Adipocyte (in vitro differentiated cells): ENCODE results near the gene PPT1.

Source experiments
- DNase-seq: peaks from one replicate; pipeline ENCODE4 v3.0.0-alpha.2; 2015; ENCODE audit warnings: low read depth
- H3K27me3 ChIP-seq: replicated peaks from 2 replicates; pipeline ENCODE4 v1.7.0; 2013; ENCODE audit warnings: mild to moderate bottlenecking, low read length, moderate library complexity; ENCODE audit not compliant: control insufficient read depth, insufficient read depth
- H3K36me3 ChIP-seq: 2 replicates; pipeline ENCODE4 v1.7.0; 2013; ENCODE audit warnings: low read length, mild to moderate bottlenecking, moderate library complexity; ENCODE audit not compliant: control insufficient read depth, insufficient read depth, severe bottlenecking
- H3K4me1 ChIP-seq: 2 replicates; pipeline ENCODE4 v1.7.0; 2013; ENCODE audit warnings: mild to moderate bottlenecking, low read length, moderate library complexity; ENCODE audit not compliant: control insufficient read depth, insufficient read depth
- H3K4me3 ChIP-seq: 2 replicates; pipeline ENCODE4 v1.7.0; 2013; ENCODE audit warnings: mild to moderate bottlenecking, low read length, moderate library complexity
- H3K9ac ChIP-seq: 2 replicates; pipeline ENCODE4 v1.7.0; 2013; ENCODE audit warnings: mild to moderate bottlenecking, low read length, moderate library complexity
- H3K9me3 ChIP-seq: 2 replicates; pipeline ENCODE4 v1.7.0; 2013; ENCODE audit warnings: mild to moderate bottlenecking, low read length, moderate library complexity; ENCODE audit not compliant: control insufficient read depth

Gene PPT1

GRCh38 chr1:40064797-40065499, 32.1 kb downstream of the PPT1 start:
- DNase-seq, result no peak
- Histone ChIP-seq H3K36me3 (peaks cover 97% of the 10 kb centered on the region), H3K9me3 (no peaks in the 10 kb centered on the region), H3K4me3 (no peak overlapping the region), H3K9ac (no peak overlapping the region), H3K4me1 (peaks cover 17% of the 10 kb centered on the region), H3K27me3 (no peaks in the 10 kb centered on the region)

- Histone ChIP-seq H3K9me3 (no peaks in the 10 kb centered on the region), H3K9ac (peak overlapping the region; percentile 13), H3K27me3 (no peaks in the 10 kb centered on the region), H3K4me3 (no peak overlapping the region), H3K36me3 (peaks cover 66% of the 10 kb centered on the region), H3K4me1 (peaks cover 27% of the 10 kb centered on the region)
- no peak for DNase-seq
Observed at GRCh38 chr1:40059960-40060750, 36.9 kb downstream of the PPT1 start.

- peak; percentile 29 for DNase-seq
- peaks cover 59% of the 10 kb centered on the region for H3K36me3 ChIP-seq
- H3K4me1 ChIP-seq, result peaks cover 27% of the 10 kb centered on the region
Observed at GRCh38 chr1:40059338-40059959, 37.6 kb downstream of the PPT1 start.

GRCh38 chr1:40058453-40059337, 38.4 kb downstream of the PPT1 start:
- H3K36me3 ChIP-seq, result peaks cover 52% of the 10 kb centered on the region
- no peak for DNase-seq

More at GRCh38 chr1:40059338-40059959, 37.6 kb downstream of the PPT1 start:
- Histone ChIP-seq H3K9me3 (no peaks in the 10 kb centered on the region), H3K4me3 (peak overlapping the region; percentile 25), H3K27me3 (no peaks in the 10 kb centered on the region), H3K9ac (peak overlapping the region; percentile 13)

GRCh38 chr1:40058097-40058452, 39.0 kb downstream of the PPT1 start:
- peaks cover 27% of the 10 kb centered on the region for H3K4me1 ChIP-seq
- DNase-seq, result no peak
- H3K9me3 ChIP-seq, result no peaks in the 10 kb centered on the region
- no peak overlapping the region for H3K9ac ChIP-seq
- peaks cover 46% of the 10 kb centered on the region for H3K36me3 ChIP-seq
- no peak overlapping the region for H3K4me3 ChIP-seq
- no peaks in the 10 kb centered on the region for H3K27me3 ChIP-seq

More at GRCh38 chr1:40058453-40059337, 38.4 kb downstream of the PPT1 start:
- H3K9me3 ChIP-seq, result no peaks in the 10 kb centered on the region
- no peak overlapping the region for H3K9ac ChIP-seq
- peaks cover 27% of the 10 kb centered on the region for H3K4me1 ChIP-seq
- no peaks in the 10 kb centered on the region for H3K27me3 ChIP-seq
- H3K4me3 ChIP-seq, result peak overlapping the region; percentile 25

- Histone ChIP-seq H3K27me3 (no peaks in the 10 kb centered on the region), H3K4me1 (peaks cover 27% of the 10 kb centered on the region), H3K9me3 (no peaks in the 10 kb centered on the region), H3K4me3 (no peak overlapping the region), H3K9ac (no peak overlapping the region), H3K36me3 (peaks cover 40% of the 10 kb centered on the region)
- no peak for DNase-seq
Observed at GRCh38 chr1:40057310-40058030, 39.6 kb downstream of the PPT1 start.

GRCh38 chr1:40056519-40057309, 40.3 kb downstream of the PPT1 start:
- H3K9me3 ChIP-seq, result no peaks in the 10 kb centered on the region
- H3K36me3 ChIP-seq, result peaks cover 33% of the 10 kb centered on the region
- H3K4me3 ChIP-seq, result no peak overlapping the region
- DNase-seq, result no peak
- no peak overlapping the region for H3K9ac ChIP-seq
- H3K4me1 ChIP-seq, result peaks cover 27% of the 10 kb centered on the region
- no peaks in the 10 kb centered on the region for H3K27me3 ChIP-seq

- Histone ChIP-seq H3K27me3 (no peaks in the 10 kb centered on the region), H3K9ac (no peak overlapping the region), H3K4me3 (no peak overlapping the region), H3K4me1 (peaks cover 9% of the 10 kb centered on the region), H3K36me3 (peaks cover 27% of the 10 kb centered on the region), H3K9me3 (no peaks in the 10 kb centered on the region)
- DNase-seq, result no peak
Observed at GRCh38 chr1:40053138-40053887, 43.7 kb downstream of the PPT1 start.

GRCh38 chr1:40050863-40051262, 46.2 kb downstream of the PPT1 start:
- H3K36me3 ChIP-seq, result peaks cover 24% of the 10 kb centered on the region
- no peak overlapping the region for H3K9ac ChIP-seq
- no peaks in the 10 kb centered on the region for H3K9me3 ChIP-seq
- DNase-seq, result no peak
- no peaks in the 10 kb centered on the region for H3K27me3 ChIP-seq
- no peak overlapping the region for H3K4me3 ChIP-seq
- peaks cover 13% of the 10 kb centered on the region for H3K4me1 ChIP-seq
